HEK293T (cell line): Measurements from ENCODE around the gene CCDC33.

Source experiments
- ARNT ChIP-seq: fragments of 450-650 bp; IDR thresholded peaks from 2 replicates; pipeline ENCODE4 v1.6.1; 2017; ENCODE audit warnings: mild to moderate bottlenecking
- BHLHE40 ChIP-seq: fragments of 450-650 bp; IDR thresholded peaks from 2 replicates; pipeline ENCODE4 v1.6.1; 2016; ENCODE audit warnings: mild to moderate bottlenecking, moderate library complexity, borderline replicate concordance
- FOXK2 ChIP-seq: fragments of 450-650 bp; IDR thresholded peaks from 2 replicates; pipeline ENCODE4 v1.6.1; 2016; ENCODE audit warnings: mild to moderate bottlenecking
- HDGF ChIP-seq: fragments of 450-650 bp; IDR thresholded peaks from 2 replicates; pipeline ENCODE4 v1.6.1; 2017; ENCODE audit warnings: antibody characterized with exemption, borderline replicate concordance
- SP1 ChIP-seq: fragments of 450-650 bp; IDR thresholded peaks from 2 replicates; pipeline ENCODE4 v1.6.1; 2017
- SUZ12 ChIP-seq: fragments of 450-650 bp; IDR thresholded peaks from 2 replicates; pipeline ENCODE4 v1.6.1; 2016; ENCODE audit warnings: mild to moderate bottlenecking

DNA sequence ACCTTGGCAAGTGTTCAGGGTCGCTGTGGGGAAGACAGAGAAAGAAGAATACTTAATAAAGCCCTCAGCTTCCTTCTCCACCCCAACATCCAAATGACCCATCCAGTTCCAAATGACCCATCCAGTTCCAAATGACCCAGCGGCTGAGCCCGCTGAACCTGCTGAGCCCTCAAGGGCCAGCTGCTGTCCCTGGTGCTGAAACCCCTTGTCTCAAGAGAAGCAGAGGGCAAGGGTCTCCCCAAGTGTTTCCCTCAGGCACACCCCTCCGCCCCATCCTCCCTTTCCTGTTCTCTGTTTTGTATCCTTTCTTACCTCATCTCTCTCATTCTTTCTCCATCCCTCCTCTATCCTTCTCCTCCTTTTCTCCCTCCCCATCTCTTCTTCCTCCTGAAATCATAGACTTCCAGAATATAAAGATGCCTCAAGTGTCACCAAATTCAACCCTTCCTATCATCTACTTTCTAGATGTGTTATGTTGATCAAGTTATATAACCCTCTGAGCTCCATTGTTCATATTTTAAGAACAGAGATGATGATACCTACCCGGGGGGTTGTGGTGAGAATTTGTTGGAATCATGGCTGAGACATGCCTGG is 29.0 kb downstream of the CCDC33 start:
- no peak for TF ChIP-seq ARNT
- no peak for TF ChIP-seq BHLHE40
- TF ChIP-seq SP1, result no peak
- no peak for TF ChIP-seq FOXK2
- no peak for TF ChIP-seq HDGF
- TF ChIP-seq SUZ12, result no peak
